ENCODE data around the gene LRRC8B.

Gene LRRC8B

GRCh38 chr1:89637496-89637895 is 112.9 kb downstream of the LRRC8B start:
- no peak for DNase-seq

GRCh38 chr1:89640440-89640839 is 115.8 kb downstream of the LRRC8B start:
- no peak for DNase-seq

GRCh38 chr1:89641781-89642180 is 117.2 kb downstream of the LRRC8B start:
- no peak for DNase-seq

- no peak for DNase-seq
Measured at GRCh38 chr1:89643577-89643976, 118.9 kb downstream of the LRRC8B start.

- DNase-seq = no peak
Measured at GRCh38 chr1:89644119-89644814, 119.6 kb downstream of the LRRC8B start.

- no peak for DNase-seq
Measured at GRCh38 chr1:89646259-89646658, 121.6 kb downstream of the LRRC8B start.

Measured in NCI-H1105 treated with DMSO at 0.1 percent for 48 hours (cell line).